GM18870 (cell line): Measurements from ENCODE around the gene TTC27.

ENCODE experiments used
- ATAC-seq: cut with Tn5 transposase; IDR thresholded peaks from one replicate; pipeline ENCODE4 v1.9.1; 2021; ENCODE audit warnings: moderate library complexity; ENCODE audit not compliant: unreplicated experiment

Gene TTC27

GRCh38 chr2:32666704-32667103, 38.9 kb downstream of the TTC27 start:
- no peak for ATAC-seq

- no peak for ATAC-seq
Measured at GRCh38 chr2:32668254-32668653, 40.4 kb downstream of the TTC27 start.

- no peak for ATAC-seq
Measured at GRCh38 chr2:32671885-32672533, 44.2 kb downstream of the TTC27 start.

- ATAC-seq: no peak
Measured at GRCh38 chr2:32678825-32679224, 51.0 kb downstream of the TTC27 start.

DNA sequence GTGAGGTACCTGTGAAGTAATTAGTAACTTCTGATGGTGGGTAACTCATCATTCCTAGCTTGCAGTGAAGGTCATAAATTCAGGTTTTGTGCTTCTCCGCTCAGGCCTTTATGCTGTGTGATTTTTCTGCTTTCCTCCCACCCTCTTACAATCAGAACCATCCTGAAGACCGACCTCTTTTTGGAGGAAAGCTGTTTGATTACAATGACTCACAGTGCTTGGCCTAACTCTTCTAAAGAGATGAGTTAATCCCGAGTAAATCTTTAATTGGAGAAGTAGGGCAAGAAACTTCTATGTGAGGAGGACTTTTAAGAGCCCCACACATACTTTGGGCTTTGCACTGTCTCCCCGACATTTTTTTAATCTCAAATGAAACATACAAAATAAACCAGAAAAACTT, 53.1 kb downstream of the TTC27 start:
- no peak for ATAC-seq

DNA sequence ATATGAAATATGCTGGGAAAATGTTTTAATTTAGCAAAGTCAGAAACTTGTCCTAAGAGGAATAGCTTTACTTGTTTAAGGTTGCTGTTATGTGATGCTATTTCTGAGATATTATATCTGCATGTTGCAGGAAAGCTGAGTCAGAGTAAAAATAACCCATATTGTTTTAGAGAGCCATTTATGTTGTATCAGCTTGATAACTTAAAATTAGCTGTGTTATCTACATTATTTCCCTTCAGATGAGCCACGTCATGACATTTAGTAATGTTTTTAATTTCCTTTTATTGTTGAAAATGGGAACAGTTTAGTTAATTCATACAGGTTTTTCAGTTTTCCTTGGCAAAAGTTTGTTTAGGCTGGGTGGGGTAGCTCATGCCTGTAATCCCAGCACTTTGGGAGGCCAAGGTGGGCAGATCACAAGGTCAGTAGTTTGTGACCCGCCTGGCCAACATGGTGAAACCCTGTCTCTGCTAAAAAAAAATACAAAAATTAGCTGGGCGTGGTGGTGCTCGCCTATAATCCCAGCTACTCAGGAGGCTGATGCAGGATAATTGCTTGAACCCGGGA, 55.8 kb downstream of the TTC27 start:
- ATAC-seq: no peak

GRCh38 chr2:32688541-32688940, 60.7 kb downstream of the TTC27 start:
- peak; percentile 97 for ATAC-seq

GRCh38 chr2:32691678-32692077, 63.8 kb downstream of the TTC27 start:
- ATAC-seq: no peak

- no peak for ATAC-seq
Measured at GRCh38 chr2:32696439-32696838, 68.6 kb downstream of the TTC27 start.

- no peak for ATAC-seq
Measured at GRCh38 chr2:32697156-32697555, 69.3 kb downstream of the TTC27 start.

DNA sequence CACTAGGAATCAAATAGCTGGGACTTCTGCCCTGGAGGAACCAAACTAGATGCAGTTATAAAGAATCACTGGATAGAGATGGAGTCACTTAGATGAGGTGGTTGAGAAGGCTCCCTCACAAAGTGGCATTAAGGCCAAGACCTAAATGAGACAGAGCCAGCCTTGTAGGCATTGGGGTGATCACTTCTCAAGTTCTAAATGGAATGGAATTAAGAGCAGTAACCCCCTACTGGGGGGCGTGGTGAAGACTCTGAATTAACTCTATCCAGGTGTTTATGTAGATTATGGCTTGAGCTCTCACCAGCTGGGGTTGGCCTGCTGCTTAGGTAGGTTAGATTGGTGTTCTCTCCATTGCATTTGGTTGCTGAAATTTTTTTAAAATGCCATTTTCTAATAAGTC, 71.3 kb downstream of the TTC27 start:
- ATAC-seq: no peak

GRCh38 chr2:32701806-32702205, 74.0 kb downstream of the TTC27 start:
- ATAC-seq: no peak

DNA sequence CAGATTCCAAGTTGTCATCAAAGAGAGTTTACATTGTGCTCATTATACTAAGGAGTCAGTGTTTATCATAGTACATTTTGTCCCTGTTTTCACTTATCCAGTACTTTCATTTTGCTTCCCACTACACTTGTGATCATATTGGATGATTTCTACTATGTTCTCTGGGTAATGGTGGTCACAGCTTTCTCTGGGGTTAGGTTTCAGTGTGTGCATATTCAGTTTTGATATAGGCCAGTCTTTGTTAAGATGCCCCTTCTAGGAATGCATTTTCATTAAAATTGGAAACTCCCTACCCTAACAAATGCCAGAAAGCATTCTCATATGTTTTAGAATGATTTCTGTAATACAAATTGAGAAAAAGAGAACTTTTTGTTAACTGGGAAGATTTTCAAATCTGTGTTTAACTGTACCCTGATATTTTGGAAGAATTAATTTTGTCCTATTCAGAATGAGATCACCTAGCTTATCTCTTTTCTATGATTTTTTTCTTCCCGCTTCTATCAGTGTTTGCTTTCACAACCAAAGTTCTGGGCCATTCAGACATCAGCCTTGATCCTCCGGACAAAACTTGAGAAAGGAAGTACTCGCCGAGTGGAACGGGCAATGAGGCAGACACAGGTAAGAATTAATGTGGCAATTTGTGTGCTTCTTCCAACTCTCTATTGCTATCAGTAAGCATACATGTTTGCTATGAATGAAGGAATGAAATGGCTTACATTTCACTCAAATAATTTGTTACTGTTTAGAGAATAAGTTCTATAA, 74.6 kb downstream of the TTC27 start:
- no peak for ATAC-seq

- ATAC-seq: no peak
Measured at GRCh38 chr2:32706815-32707579, 79.1 kb downstream of the TTC27 start.

DNA sequence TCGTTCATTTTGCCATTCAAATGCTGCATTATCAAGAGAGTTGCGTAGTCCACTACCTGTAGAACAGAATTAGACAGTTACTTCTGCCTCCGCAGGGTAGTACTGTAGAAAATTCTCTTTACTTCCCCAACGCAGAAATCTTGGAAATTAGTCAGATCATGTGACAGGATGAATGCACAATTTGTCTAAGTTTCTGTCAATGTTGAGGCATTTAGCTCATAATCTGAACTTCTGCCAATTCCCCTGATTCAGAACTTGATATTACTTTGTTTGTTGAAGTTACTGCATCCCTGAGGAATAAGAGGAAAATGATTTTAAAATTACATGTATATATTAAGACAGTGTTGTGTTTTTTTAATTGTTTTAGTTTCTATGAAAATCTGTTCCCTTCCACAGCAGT, 83.4 kb downstream of the TTC27 start:
- no peak for ATAC-seq

GRCh38 chr2:32711908-32712501, 84.2 kb downstream of the TTC27 start:
- no peak for ATAC-seq

DNA sequence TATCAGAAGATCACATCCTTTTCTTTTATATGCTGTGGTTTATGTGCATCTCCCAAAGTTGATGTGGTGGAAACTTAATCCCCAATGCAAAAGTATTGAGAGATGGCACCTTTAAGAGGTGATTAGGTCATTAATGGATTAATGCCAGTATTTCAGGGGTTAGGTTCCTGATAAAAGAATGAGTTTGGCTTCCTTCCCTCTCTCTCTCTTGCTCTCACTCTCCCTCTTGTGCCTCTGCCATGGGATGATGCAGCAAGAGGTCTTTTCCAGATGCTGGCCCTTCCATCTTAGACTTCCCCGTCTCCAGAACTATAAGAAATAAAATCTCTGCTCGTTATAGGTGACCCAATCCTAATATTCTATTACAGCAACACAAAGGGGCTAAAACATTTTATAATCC, 85.0 kb downstream of the TTC27 start:
- ATAC-seq: no peak

DNA sequence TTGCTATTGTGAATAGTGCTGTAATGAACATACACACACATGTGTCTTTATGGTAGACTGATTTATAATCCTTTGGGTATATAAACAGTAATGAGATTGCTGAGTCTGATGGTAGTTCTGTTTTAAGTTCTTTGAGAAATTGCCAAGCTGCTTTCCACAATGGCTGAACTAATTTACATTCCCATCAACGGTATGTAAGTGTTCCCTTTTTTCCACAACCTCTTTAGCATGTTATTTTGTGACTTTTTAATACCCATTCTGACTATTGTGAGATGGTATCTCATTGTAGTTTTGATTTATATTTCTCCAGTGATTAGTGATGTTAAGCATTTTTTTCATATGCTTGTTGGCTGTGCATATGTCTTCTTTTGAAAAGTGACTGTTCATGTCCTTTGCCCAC, 86.7 kb downstream of the TTC27 start:
- ATAC-seq: no peak

DNA sequence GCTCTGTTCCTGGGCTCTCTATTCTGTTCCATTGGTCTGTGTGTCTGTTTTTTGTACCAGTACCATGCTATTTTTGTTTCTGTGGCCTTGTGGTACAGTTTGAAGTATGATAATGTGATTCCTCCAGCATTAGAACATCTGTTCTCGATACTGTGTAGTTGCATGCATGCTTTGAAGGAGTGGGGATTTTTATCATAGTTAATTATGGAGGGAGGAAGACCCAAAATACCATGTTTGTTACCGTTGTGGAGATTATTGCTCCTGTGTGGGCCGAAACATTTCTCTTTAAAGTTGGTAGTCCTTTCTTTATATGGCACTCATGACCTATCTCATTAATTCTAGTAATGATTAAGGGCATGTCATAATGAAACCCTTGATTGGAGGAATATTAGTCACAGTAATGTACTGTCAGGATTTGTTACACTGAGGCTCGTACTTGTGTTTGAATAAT, 87.6 kb downstream of the TTC27 start:
- ATAC-seq: peak; percentile 93

- no peak for ATAC-seq
Measured at GRCh38 chr2:32715981-32716380, 88.1 kb downstream of the TTC27 start.

- ATAC-seq: no peak
Measured at GRCh38 chr2:32716598-32716997, 88.7 kb downstream of the TTC27 start.
